NAMALWA (cell line): ENCODE data around the gene NOS1AP.

ENCODE experiments used
- DNase-seq: peaks from one replicate; pipeline ENCODE4 v3.0.0-alpha.2; 2015; ENCODE audit warnings: low spot score

NOS1AP gene

GRCh38 chr1:162089748-162090147 lies 20.3 kb downstream of the NOS1AP start:
- no peak for DNase-seq

GRCh38 chr1:162090378-162090777 lies 20.9 kb downstream of the NOS1AP start:
- no peak for DNase-seq

GRCh38 chr1:162091681-162092524 lies 22.4 kb downstream of the NOS1AP start:
- no peak for DNase-seq

- DNase-seq = no peak
Observed at GRCh38 chr1:162093095-162093494, 23.6 kb downstream of the NOS1AP start.

- no peak for DNase-seq
Observed at GRCh38 chr1:162094271-162094670, 24.8 kb downstream of the NOS1AP start.

- no peak for DNase-seq
Observed at GRCh38 chr1:162094723-162095122, 25.2 kb downstream of the NOS1AP start.

GRCh38 chr1:162107911-162108310 lies 38.4 kb downstream of the NOS1AP start:
- no peak for DNase-seq

- DNase-seq = no peak
Observed at GRCh38 chr1:162108426-162108825, 38.9 kb downstream of the NOS1AP start.

GRCh38 chr1:162110910-162111309 lies 41.4 kb downstream of the NOS1AP start:
- no peak for DNase-seq

GRCh38 chr1:162111572-162111971 lies 42.1 kb downstream of the NOS1AP start:
- DNase-seq = no peak

GRCh38 chr1:162113419-162113818 lies 43.9 kb downstream of the NOS1AP start:
- DNase-seq = no peak

GRCh38 chr1:162117039-162117774 lies 47.7 kb downstream of the NOS1AP start:
- no peak for DNase-seq

- DNase-seq = no peak
Observed at GRCh38 chr1:162118063-162118462, 48.6 kb downstream of the NOS1AP start.

GRCh38 chr1:162128693-162129356 lies 59.3 kb downstream of the NOS1AP start:
- no peak for DNase-seq

GRCh38 chr1:162130308-162130707 lies 60.8 kb downstream of the NOS1AP start:
- DNase-seq = no peak

GRCh38 chr1:162131400-162132321 lies 62.2 kb downstream of the NOS1AP start:
- DNase-seq = no peak

- DNase-seq = no peak
Observed at GRCh38 chr1:162133566-162133965, 64.1 kb downstream of the NOS1AP start.

GRCh38 chr1:162134646-162135045 lies 65.2 kb downstream of the NOS1AP start:
- no peak for DNase-seq

- DNase-seq = no peak
Observed at GRCh38 chr1:162135271-162135775, 65.8 kb downstream of the NOS1AP start.

- no peak for DNase-seq
Observed at GRCh38 chr1:162136760-162137159, 67.3 kb downstream of the NOS1AP start.

GRCh38 chr1:162137179-162137960 lies 67.9 kb downstream of the NOS1AP start:
- no peak for DNase-seq
